Measurements from ENCODE around the gene PSIP1. TPM values are rescaled to one million over a fixed set of nuclear protein-coding genes. Genes with fewer than 3 reads are reported as not detected.

PSIP1 gene
- total and polyA plus RNA-seq, 2 donors (not counting 1 experiment from before 2014, with no cell fraction given), result 19.7 to 124 TPM

DNA sequence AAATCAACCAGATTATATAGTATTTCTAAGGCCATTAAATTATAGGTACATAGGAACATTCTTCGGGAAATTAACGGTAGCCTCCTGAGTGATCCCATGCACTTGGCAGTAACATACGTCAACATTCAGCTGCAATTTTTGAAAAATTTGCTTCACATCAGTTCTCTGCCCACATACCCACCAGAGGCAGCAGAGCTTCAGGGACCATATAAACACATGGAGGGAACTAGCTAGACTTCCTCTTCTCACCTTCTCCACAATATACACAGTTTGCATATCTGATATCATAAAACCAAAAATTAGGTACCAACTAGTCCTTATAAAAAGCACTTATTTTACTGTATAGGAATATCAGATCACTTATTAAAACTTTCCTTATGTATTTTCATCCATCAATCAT, 4.8 kb downstream of the PSIP1 start:
- Histone ChIP-seq H3K9me3 (ENCODE audit: control extremely low read depth in 1 of 3, control insufficient read depth in 2 of 3, insufficient read depth in 1 of 3, low read length in 2 of 3) (no peaks in the 10 kb centered on the region), H3K4me2 (replicated peaks; ENCODE audit: low read depth, low read length, poor library complexity, severe bottlenecking) (no peak overlapping the region), H3K79me2 (ENCODE audit: control insufficient read depth, insufficient read depth, low read length) (peaks cover 76% of the 10 kb centered on the region), H3K4me1 (ENCODE audit: control insufficient read depth in 2 of 2, insufficient read depth in 2 of 2, low read length in 2 of 2) (peaks cover 7 to 23% of the 10 kb centered on the region in 2 donors), H3K4me3 (ENCODE audit: control extremely low read depth in 1 of 5, extremely low read depth in 1 of 5, insufficient read depth in 1 of 5, low read depth in 2 of 5, low read length in 4 of 5) (no peak overlapping the region), H3K27me3 (replicated peaks in 1 of 4; ENCODE audit: control extremely low read depth in 1 of 4, control insufficient read depth in 3 of 4, insufficient read depth in 4 of 4, low read length in 3 of 4) (no peaks in the 10 kb centered on the region), H4K20me1 (ENCODE audit: control insufficient read depth, insufficient read depth, low read length, poor library complexity, severe bottlenecking) (peaks cover 42% of the 10 kb centered on the region), H3K27ac (ENCODE audit: low read length in 2 of 2) (peak overlapping the region in 1 of 2 donors; percentile 1), H3K36me3 (replicated peaks in 1 of 2; ENCODE audit: control extremely low read depth in 1 of 2, control insufficient read depth in 1 of 2, extremely low read depth in 1 of 2, insufficient read depth in 2 of 2, low read length in 1 of 2) (peaks cover 0 to 41% of the 10 kb centered on the region in 2 experiments), H3K9ac (ENCODE audit: low read length) (no peak overlapping the region), H2AFZ (ENCODE audit: insufficient read depth, low read depth, low read length, poor library complexity, severe bottlenecking) (no peak overlapping the region)
- H3K27me3 Mint-ChIP-seq, result no peaks in the 10 kb centered on the region
- TF ChIP-seq, protein P1, sequence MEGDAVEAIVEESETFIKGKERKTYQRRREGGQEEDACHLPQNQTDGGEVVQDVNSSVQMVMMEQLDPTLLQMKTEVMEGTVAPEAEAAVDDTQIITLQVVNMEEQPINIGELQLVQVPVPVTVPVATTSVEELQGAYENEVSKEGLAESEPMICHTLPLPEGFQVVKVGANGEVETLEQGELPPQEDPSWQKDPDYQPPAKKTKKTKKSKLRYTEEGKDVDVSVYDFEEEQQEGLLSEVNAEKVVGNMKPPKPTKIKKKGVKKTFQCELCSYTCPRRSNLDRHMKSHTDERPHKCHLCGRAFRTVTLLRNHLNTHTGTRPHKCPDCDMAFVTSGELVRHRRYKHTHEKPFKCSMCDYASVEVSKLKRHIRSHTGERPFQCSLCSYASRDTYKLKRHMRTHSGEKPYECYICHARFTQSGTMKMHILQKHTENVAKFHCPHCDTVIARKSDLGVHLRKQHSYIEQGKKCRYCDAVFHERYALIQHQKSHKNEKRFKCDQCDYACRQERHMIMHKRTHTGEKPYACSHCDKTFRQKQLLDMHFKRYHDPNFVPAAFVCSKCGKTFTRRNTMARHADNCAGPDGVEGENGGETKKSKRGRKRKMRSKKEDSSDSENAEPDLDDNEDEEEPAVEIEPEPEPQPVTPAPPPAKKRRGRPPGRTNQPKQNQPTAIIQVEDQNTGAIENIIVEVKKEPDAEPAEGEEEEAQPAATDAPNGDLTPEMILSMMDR (IDR thresholded peaks at IDR 0.05), result peak; percentile 63
- TF ChIP-seq EZH2 (IDR thresholded peaks at IDR 0.05; ENCODE audit: borderline replicate concordance, insufficient read depth, low read depth, low read length, poor library complexity, severe bottlenecking), result no peak
- no peak overlapping the region for H3K4me3 Mint-ChIP-seq
- no peaks in the 10 kb centered on the region for H3K9me3 Mint-ChIP-seq (ENCODE audit: insufficient read depth)
- ATAC-seq (ENCODE audit: low read depth), result no peak
- peak; percentile 56 for DNase-seq
- intact Hi-C loops (cut with micrococcal nuclease), result loop anchor here (5.0 kb wide), 1 partner anchor 34 kb away; no protein-coding TSS in a partner anchor
- WGBS (ENCODE audit: insufficient coverage), result 61% methylated on average over 3 of the region's 3 CpGs
- ChIA-PET POLR2A (no interaction called here), CTCF (interaction anchor here (0.7 to 4.2 kb wide), 7 partner anchors 10 to 295 kb away, joined by 3 to 31 read pairs (median 3); partner anchors contain the start of gene CCDC171)
- H3K27ac Mint-ChIP-seq, result no peak overlapping the region
- peaks cover 56% of the 10 kb centered on the region for H3K4me1 Mint-ChIP-seq

DNA sequence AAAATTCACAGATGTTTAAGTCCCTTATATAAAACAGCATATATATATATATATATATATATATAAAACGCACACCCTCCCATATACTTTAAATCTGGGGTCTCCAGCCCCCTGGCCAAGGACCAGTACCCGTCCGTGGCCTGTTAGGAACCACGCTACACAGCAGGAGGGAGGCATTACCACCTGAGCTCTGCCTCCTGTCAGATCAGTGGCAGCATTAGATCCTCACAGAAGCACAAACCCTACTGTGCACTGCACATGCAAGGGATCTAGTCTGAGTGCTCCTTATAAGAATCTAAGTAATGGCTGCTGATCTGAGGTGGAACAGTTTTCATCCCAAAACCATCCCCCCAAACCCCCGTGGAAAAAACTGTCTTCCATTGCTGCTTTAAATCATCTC, 9.0 kb downstream of the PSIP1 start:
- H3K27me3 Mint-ChIP-seq, result no peaks in the 10 kb centered on the region
- intact Hi-C loops (cut with micrococcal nuclease), result no loop called here
- TF ChIP-seq, protein P1 (IDR thresholded peaks at IDR 0.05), result no peak
- no peak for TF ChIP-seq EZH2 (IDR thresholded peaks at IDR 0.05; ENCODE audit: borderline replicate concordance, insufficient read depth, low read depth, low read length, poor library complexity, severe bottlenecking)
- no peak overlapping the region for H3K27ac Mint-ChIP-seq
- Histone ChIP-seq H3K9me3 (ENCODE audit: control extremely low read depth in 1 of 3, control insufficient read depth in 2 of 3, insufficient read depth in 1 of 3, low read length in 2 of 3) (no peaks in the 10 kb centered on the region), H3K4me1 (ENCODE audit: control insufficient read depth in 2 of 2, insufficient read depth in 2 of 2, low read length in 2 of 2) (peaks cover 0 to 6% of the 10 kb centered on the region in 2 donors), H4K20me1 (ENCODE audit: control insufficient read depth, insufficient read depth, low read length, poor library complexity, severe bottlenecking) (peaks cover 50% of the 10 kb centered on the region), H3K27me3 (replicated peaks in 1 of 4; ENCODE audit: control extremely low read depth in 1 of 4, control insufficient read depth in 3 of 4, insufficient read depth in 4 of 4, low read length in 3 of 4) (no peaks in the 10 kb centered on the region), H3K79me2 (ENCODE audit: control insufficient read depth, insufficient read depth, low read length) (peaks cover 82% of the 10 kb centered on the region), H3K36me3 (replicated peaks in 1 of 2; ENCODE audit: control extremely low read depth in 1 of 2, control insufficient read depth in 1 of 2, extremely low read depth in 1 of 2, insufficient read depth in 2 of 2, low read length in 1 of 2) (peaks cover 5 to 50% of the 10 kb centered on the region in 2 experiments), H3K4me2 (replicated peaks; ENCODE audit: low read depth, low read length, poor library complexity, severe bottlenecking) (no peak overlapping the region), H3K9ac (ENCODE audit: low read length) (no peak overlapping the region), H2AFZ (ENCODE audit: insufficient read depth, low read depth, low read length, poor library complexity, severe bottlenecking) (no peak overlapping the region), H3K27ac (ENCODE audit: low read length in 2 of 2) (no peak overlapping the region), H3K4me3 (ENCODE audit: control extremely low read depth in 1 of 5, extremely low read depth in 1 of 5, insufficient read depth in 1 of 5, low read depth in 2 of 5, low read length in 4 of 5) (no peak overlapping the region)
- H3K9me3 Mint-ChIP-seq (ENCODE audit: insufficient read depth), result no peaks in the 10 kb centered on the region
- H3K4me3 Mint-ChIP-seq, result no peak overlapping the region
- DNase-seq (no peak), ATAC-seq (ENCODE audit: low read depth) (no peak)
- H3K4me1 Mint-ChIP-seq, result peaks cover 34% of the 10 kb centered on the region
- CTCF ChIA-PET, result interaction anchor here (1.1 kb wide), 1 partner anchor 104 kb away, joined by 4 read pairs; no protein-coding TSS in a partner anchor
- 94% methylated on average over 3 of the region's 5 CpGs for WGBS (ENCODE audit: insufficient coverage)
- POLR2A ChIA-PET, result no interaction called here

Data from B cell (primary cell).